NB4 (cell line): Measurements from ENCODE around the gene ZNF142.
A peak's percentile ranks its signal among the peaks of the same experiment; 100 is the strongest.

Source experiments
- DNase-seq: peaks from one replicate; pipeline ENCODE4 v3.0.0; 2010; ENCODE audit warnings: low read depth
- H3K4me3 ChIP-seq: one replicate; pipeline ENCODE4 v1.5.1; 2011; ENCODE audit warnings: mild to moderate bottlenecking, low read depth, low read length, moderate library complexity
- CTCF ChIP-seq: IDR thresholded peaks from one replicate; pipeline ENCODE4 v1.5.1; 2012; ENCODE audit warnings: low read depth, low read length
- MAX ChIP-seq: IDR thresholded peaks from 2 replicates; pipeline ENCODE4 v1.6.1; 2011; ENCODE audit warnings: low read depth, low read length
- MYC ChIP-seq: IDR thresholded peaks from 2 replicates; pipeline ENCODE4 v1.6.1; 2011; ENCODE audit warnings: low read depth, low read length
- POLR2A ChIP-seq: IDR thresholded peaks from 2 replicates; pipeline ENCODE4 v1.6.1; 2011; ENCODE audit warnings: mild to moderate bottlenecking; ENCODE audit not compliant: insufficient read length; ENCODE audit errors: extremely low read depth

Gene ZNF142

GRCh38 chr2:218659258-218659987, at the start of gene ZNF142, which contains the start of gene BCS1L:
TSS of gene ZNF142 (minus strand) at chr2:218659623. CDS start at chr2:218656429, 3,194 bp downstream.
TSS of gene BCS1L (plus strand) at chr2:218659683. CDS start at chr2:218660988, 1,305 bp downstream.
- no peak for TF ChIP-seq CTCF
- peak; percentile 74 for TF ChIP-seq POLR2A
- peak; percentile 94 for TF ChIP-seq MAX
- peak; percentile 97 for TF ChIP-seq MYC
- peak within 1 kb of the TSS; percentile 87 for H3K4me3 ChIP-seq
- peak; percentile 98 for DNase-seq

GRCh38 chr2:218708086-218708485, 48.7 kb upstream of the ZNF142 start:
- no peak for DNase-seq
- H3K4me3 ChIP-seq, result no peak overlapping the region
- TF ChIP-seq CTCF, result no peak

GRCh38 chr2:218703341-218703740, 43.9 kb upstream of the ZNF142 start:
- DNase-seq, result no peak
- TF ChIP-seq MAX (no peak), POLR2A (no peak), CTCF (no peak), MYC (no peak)
- H3K4me3 ChIP-seq, result no peak overlapping the region

- TF ChIP-seq MAX, result no peak
- no peak for TF ChIP-seq CTCF
- TF ChIP-seq POLR2A, result no peak
- no peak for TF ChIP-seq MYC
- H3K4me3 ChIP-seq, result no peak overlapping the region
- DNase-seq, result no peak
These were observed 42.4 kb upstream of the ZNF142 start for GRCh38 chr2:218701806-218702205.

- no peak for TF ChIP-seq MAX
- TF ChIP-seq POLR2A, result no peak
- no peak for TF ChIP-seq MYC
- no peak for DNase-seq
- H3K4me3 ChIP-seq, result no peak overlapping the region
These were observed 39.5 kb upstream of the ZNF142 start for GRCh38 chr2:218698885-218699284.

DNA sequence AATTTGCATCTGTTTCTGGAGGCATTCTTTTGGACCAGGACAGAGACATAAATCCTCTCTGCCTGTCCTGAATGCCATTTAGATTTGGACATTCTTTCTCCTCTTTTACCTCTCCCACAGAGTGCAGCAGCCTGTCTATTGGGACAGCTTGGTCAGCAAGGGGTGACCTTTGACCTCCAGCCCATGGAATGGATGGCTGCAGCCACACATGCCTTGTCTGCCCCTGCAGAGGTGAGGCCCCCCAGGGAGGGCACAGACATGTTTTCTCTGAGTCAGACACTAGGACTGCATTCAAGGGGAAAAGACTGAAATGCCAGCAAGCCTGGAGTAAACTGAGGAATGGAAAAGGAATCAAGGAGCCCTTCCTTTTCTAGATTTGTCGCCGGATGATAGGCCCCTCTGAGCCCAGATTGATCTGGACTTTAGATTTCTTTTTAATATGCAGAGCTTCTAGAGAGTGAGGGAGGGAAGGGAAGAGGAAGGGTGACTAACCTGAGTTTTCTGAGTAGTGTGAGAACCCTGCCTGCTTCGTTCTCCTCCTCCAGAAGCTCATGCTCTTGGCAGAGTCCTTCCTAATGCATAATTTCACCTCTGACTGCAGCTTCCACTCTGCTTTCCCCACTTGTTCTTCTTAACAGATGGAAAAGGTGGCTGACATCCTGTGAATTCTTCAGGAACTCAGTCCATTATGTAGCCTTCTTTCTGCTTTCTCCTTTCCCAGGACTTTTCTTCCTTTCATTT, 35.2 kb upstream of the ZNF142 start:
- DNase-seq, result no peak
- TF ChIP-seq CTCF (no peak), MYC (no peak), MAX (no peak), POLR2A (no peak)
- H3K4me3 ChIP-seq, result no peak overlapping the region
